ENCODE data around the gene STAT6. TPM values are rescaled to one million over a fixed set of nuclear protein-coding genes. Genes with fewer than 3 reads are reported as not detected.

The STAT6 gene
- total and polyA plus RNA-seq, 2 of the 8 experiments (the other 6 are each of a cell fraction or from before 2014, with no cell fraction given), result 32.9 to 38.7 TPM

- TF ChIP-seq, protein P1, sequence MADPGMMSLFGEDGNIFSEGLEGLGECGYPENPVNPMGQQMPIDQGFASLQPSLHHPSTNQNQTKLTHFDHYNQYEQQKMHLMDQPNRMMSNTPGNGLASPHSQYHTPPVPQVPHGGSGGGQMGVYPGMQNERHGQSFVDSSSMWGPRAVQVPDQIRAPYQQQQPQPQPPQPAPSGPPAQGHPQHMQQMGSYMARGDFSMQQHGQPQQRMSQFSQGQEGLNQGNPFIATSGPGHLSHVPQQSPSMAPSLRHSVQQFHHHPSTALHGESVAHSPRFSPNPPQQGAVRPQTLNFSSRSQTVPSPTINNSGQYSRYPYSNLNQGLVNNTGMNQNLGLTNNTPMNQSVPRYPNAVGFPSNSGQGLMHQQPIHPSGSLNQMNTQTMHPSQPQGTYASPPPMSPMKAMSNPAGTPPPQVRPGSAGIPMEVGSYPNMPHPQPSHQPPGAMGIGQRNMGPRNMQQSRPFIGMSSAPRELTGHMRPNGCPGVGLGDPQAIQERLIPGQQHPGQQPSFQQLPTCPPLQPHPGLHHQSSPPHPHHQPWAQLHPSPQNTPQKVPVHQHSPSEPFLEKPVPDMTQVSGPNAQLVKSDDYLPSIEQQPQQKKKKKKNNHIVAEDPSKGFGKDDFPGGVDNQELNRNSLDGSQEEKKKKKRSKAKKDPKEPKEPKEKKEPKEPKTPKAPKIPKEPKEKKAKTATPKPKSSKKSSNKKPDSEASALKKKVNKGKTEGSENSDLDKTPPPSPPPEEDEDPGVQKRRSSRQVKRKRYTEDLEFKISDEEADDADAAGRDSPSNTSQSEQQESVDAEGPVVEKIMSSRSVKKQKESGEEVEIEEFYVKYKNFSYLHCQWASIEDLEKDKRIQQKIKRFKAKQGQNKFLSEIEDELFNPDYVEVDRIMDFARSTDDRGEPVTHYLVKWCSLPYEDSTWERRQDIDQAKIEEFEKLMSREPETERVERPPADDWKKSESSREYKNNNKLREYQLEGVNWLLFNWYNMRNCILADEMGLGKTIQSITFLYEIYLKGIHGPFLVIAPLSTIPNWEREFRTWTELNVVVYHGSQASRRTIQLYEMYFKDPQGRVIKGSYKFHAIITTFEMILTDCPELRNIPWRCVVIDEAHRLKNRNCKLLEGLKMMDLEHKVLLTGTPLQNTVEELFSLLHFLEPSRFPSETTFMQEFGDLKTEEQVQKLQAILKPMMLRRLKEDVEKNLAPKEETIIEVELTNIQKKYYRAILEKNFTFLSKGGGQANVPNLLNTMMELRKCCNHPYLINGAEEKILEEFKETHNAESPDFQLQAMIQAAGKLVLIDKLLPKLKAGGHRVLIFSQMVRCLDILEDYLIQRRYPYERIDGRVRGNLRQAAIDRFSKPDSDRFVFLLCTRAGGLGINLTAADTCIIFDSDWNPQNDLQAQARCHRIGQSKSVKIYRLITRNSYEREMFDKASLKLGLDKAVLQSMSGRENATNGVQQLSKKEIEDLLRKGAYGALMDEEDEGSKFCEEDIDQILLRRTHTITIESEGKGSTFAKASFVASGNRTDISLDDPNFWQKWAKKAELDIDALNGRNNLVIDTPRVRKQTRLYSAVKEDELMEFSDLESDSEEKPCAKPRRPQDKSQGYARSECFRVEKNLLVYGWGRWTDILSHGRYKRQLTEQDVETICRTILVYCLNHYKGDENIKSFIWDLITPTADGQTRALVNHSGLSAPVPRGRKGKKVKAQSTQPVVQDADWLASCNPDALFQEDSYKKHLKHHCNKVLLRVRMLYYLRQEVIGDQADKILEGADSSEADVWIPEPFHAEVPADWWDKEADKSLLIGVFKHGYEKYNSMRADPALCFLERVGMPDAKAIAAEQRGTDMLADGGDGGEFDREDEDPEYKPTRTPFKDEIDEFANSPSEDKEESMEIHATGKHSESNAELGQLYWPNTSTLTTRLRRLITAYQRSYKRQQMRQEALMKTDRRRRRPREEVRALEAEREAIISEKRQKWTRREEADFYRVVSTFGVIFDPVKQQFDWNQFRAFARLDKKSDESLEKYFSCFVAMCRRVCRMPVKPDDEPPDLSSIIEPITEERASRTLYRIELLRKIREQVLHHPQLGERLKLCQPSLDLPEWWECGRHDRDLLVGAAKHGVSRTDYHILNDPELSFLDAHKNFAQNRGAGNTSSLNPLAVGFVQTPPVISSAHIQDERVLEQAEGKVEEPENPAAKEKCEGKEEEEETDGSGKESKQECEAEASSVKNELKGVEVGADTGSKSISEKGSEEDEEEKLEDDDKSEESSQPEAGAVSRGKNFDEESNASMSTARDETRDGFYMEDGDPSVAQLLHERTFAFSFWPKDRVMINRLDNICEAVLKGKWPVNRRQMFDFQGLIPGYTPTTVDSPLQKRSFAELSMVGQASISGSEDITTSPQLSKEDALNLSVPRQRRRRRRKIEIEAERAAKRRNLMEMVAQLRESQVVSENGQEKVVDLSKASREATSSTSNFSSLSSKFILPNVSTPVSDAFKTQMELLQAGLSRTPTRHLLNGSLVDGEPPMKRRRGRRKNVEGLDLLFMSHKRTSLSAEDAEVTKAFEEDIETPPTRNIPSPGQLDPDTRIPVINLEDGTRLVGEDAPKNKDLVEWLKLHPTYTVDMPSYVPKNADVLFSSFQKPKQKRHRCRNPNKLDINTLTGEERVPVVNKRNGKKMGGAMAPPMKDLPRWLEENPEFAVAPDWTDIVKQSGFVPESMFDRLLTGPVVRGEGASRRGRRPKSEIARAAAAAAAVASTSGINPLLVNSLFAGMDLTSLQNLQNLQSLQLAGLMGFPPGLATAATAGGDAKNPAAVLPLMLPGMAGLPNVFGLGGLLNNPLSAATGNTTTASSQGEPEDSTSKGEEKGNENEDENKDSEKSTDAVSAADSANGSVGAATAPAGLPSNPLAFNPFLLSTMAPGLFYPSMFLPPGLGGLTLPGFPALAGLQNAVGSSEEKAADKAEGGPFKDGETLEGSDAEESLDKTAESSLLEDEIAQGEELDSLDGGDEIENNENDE (IDR thresholded peaks at IDR 0.05; ENCODE audit: insufficient replicate concordance, low read length), result no peak
- TF ChIP-seq TAF1 (IDR thresholded peaks at IDR 0.05; ENCODE audit: low read depth, low read length) (no peak), SP2 (IDR thresholded peaks at IDR 0.05; ENCODE audit: low read length) (no peak), SIN3A (conservative IDR thresholded peaks at IDR 0.05 in 1 of 2, IDR thresholded peaks at IDR 0.05 in 1 of 2; ENCODE audit: low read depth in 1 of 2, low read length in 2 of 2) (no peak)
These were observed 14.9 kb upstream of the STAT6 start (continued) for GRCh38 chr12:57126061-57126460.

Data from H1 (cell line).